HG02571 (cell line): Measurements from ENCODE around the gene SOCS7.

Experiments
- ATAC-seq: cut with Tn5 transposase; IDR thresholded peaks from one replicate; pipeline ENCODE4 v1.9.1; 2021; ENCODE audit warnings: mild to moderate bottlenecking, moderate library complexity; ENCODE audit not compliant: unreplicated experiment

Gene SOCS7

GRCh38 chr17:38334480-38335364 lies 16.9 kb upstream of the SOCS7 start:
- no peak for ATAC-seq

GRCh38 chr17:38336838-38337237 lies 14.8 kb upstream of the SOCS7 start:
- no peak for ATAC-seq

- no peak for ATAC-seq
These were observed 13.6 kb upstream of the SOCS7 start for GRCh38 chr17:38338053-38338452.

- ATAC-seq, result no peak
These were observed 13.1 kb upstream of the SOCS7 start for GRCh38 chr17:38338535-38338934.

- no peak for ATAC-seq
These were observed 11.8 kb upstream of the SOCS7 start for GRCh38 chr17:38339891-38340290.

- ATAC-seq, result no peak
These were observed 10.5 kb upstream of the SOCS7 start for GRCh38 chr17:38341035-38341721.

GRCh38 chr17:38342886-38343607 lies 8.6 kb upstream of the SOCS7 start:
- no peak for ATAC-seq

DNA sequence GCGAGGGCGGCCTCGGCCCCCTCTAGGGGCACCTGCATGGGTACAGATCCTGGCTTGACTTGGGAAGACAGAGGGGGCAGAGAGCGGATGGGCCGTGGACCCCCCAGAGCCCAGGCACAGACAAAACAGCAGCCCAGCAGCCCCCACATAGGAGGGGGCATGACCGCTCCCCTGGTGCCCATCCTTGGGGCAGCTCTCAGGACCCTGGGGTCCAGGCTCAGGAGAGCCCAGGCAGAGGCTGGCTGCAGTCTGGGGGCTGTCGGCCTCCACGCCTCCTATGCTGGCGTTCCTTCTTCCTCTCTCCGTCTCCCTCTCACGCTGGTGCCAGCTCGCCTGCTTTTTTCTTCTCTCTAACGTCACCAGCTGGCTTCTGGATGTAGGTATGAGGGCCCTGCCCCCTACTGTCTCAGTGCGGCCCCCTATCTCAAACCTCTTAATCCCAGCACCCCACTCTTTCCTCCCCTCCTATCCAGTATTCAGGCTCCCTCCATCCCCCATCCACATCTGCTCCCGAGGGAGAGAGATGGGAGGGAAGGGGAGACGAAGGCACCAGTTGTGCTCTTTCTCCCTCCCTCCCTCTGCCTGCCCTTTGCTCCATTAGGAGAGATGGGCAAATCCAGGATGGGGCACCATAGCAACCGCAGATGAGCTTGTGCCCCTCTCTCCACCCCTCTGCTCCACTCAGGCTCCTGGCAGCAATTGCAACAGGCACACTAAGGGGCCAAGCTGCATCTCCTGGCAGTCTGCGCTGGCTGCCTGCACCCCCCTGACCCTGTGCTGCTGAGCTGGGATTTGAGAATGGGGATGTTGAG lies 7.8 kb upstream of the SOCS7 start, which contains the start of gene GPR179:
TSS of gene GPR179 (minus strand) at position 349 of the 812 bp plus-strand sequence. CDS start at position 182, 167 bp downstream.
- no peak for ATAC-seq

- ATAC-seq, result no peak
These were observed 7.3 kb upstream of the SOCS7 start for GRCh38 chr17:38344420-38344745.

DNA sequence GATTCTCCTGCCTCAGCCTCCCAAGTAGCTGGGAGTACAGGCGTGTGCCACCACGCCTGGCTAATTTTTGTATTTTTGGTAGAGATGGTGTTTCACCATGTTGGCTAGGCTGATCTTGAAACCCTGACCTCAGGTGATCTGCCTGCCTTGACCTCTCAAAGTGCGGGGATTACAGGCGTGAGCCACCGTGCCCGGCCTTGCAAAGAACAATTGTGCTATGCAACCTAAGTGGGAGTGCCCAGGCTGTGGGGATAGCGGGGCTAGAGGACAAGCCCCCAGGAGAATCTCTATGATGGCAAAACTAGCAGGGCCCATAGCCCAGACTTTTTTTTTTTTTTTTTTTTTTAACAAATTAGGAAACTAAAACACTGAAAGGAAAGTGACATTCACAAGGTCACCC lies 5.9 kb upstream of the SOCS7 start:
- ATAC-seq, result no peak

DNA sequence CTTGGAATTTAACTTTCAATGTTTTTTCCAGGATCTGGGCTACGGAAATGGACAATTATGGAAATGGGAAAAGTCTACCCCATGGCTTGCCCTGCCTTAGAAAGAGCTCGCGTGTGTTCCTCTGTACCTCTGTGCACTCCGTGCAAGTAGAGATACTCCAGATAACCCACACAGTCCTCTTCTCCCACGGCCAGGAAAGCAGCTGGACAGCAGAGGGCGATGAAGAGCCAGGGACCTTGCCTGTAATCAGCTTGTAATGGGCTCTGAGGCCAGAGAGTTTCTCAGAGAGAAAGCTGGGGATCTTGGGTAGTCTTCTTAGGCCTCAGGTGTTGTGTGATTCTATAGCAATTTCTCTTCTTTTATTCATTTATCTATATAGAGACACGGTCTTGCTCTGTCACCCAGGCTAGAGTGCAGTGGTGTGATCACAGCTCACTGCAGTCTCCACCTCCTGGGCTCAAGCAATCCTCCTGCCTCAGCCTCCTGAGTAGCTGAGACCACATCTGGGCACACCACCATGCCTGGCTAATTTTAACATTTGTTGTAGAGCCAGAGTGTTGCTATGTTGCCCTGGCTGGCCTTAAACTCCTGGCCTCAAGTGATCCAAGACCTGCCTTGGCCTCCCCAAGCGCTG lies 2.4 kb upstream of the SOCS7 start:
- no peak for ATAC-seq

- no peak for ATAC-seq
These were observed 1.6 kb upstream of the SOCS7 start for GRCh38 chr17:38350035-38350434.

GRCh38 chr17:38352245-38353085 lies 821 bp downstream of the SOCS7 start:
- peak; percentile 12 for ATAC-seq

DNA sequence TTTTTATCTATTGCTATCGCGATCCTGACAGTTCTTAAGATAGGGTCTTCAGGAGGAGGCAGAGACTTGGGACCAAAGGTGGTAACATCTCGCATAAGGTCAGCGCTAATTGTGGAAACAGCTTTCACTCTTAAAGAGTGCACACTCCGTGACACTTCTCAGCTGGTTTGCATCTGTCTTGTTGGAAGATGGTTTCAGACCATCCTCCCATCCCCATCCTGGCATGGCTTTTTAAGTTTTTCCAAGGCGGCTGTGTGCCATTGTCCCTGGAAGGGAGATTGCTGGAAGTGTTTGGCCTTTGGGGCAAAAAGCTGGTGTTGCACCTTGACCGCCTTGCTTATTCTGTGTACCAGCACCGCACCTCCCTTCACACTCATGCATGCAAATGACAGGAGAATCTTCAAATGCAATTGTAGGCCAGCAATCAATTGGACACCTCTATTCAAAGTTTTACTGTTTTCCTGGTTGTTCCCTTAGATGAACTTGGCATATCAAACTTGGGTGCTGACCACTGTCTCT lies 1.5 kb downstream of the SOCS7 start:
- no peak for ATAC-seq

DNA sequence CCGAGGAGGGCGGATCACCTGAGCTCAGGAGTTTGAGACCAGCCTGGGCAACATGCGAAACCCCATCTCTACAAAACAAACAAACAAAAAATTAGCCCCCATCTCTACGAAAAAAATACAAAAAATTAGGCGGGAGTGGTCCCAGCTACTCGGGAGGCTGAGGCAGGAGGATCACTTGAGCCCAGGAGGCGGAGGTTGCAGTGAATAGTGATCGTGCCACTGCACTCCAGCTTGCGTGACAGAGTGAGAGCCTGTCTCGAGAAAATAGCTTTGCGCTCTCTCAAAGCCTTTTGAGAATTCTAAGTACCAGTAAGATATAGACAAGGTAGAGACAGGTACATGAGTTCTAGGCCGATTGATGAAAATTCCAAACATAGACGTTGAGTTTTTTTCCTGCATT lies 2.0 kb downstream of the SOCS7 start:
- ATAC-seq, result no peak

GRCh38 chr17:38354466-38354865 lies 2.8 kb downstream of the SOCS7 start:
- no peak for ATAC-seq

DNA sequence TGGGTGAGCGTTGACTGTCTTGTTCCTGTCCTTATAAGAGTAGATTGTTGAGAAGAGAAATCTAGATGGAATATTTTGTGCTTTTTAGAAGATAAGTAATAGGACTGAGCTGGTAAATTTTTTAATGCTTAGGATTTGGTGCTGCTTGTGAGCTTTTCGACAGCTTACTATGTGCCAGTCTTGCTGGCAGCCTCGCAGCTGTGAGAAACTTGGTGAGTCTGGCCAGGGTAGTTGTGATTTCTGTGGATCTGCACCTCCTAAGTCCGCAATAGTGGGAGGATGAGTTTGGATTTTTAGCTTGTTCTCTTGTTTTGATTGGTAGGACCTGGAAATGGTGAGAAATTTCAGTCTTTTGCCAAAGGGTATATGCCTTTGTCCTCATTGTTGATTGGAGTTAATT lies 3.6 kb downstream of the SOCS7 start:
- ATAC-seq, result no peak

- no peak for ATAC-seq
These were observed 6.0 kb downstream of the SOCS7 start for GRCh38 chr17:38357486-38358123.
